Transverse colon (tissue), 4 donors: ENCODE measurements around the gene SSTR4.

ENCODE experiments used
- CTCF ChIP-seq, 5 experiments: fragments of 200-600 bp in 3 of 5; fragments of 450-650 bp in 2 of 5; sonication (generic) in 3 of 5; IDR thresholded peaks; 1 replicate in 2 of 5; 2 replicates in 3 of 5; pipeline ENCODE4 v1.5.1; 2016 to 2017; ENCODE audit warnings: antibody characterized with exemption in 5 of 5, inconsistent platforms in 3 of 5, mild to moderate bottlenecking in 2 of 5, moderate library complexity in 1 of 5
- EP300 ChIP-seq: sonication (generic); formaldehyde crosslinking; IDR thresholded peaks from one replicate; pipeline ENCODE4 v1.6.1; 2017; ENCODE audit warnings: antibody characterized with exemption, low read depth
- POLR2AphosphoS5 ChIP-seq, 3 donors: sonication (generic); formaldehyde crosslinking; IDR thresholded peaks; one replicate each; pipeline ENCODE4 v1.6.1; 2016; ENCODE audit warnings: antibody characterized with exemption in 3 of 3

- TF ChIP-seq EP300 (no peak), POLR2AphosphoS5 (IDR thresholded peaks at IDR 0.05) (no peak), CTCF (IDR thresholded peaks at IDR 0.05) (no peak)
Measured at GRCh38 chr20:23084845-23085365, 49.8 kb downstream of the SSTR4 start.
